ENCODE results near the gene PIP4K2C. TPM values are rescaled to one million over a fixed set of nuclear protein-coding genes. Genes with fewer than 3 reads are reported as not detected.

The PIP4K2C gene
- total RNA-seq, 4 donors from 2014 or later: 36.9 to 68.9 (median 51.5) TPM

DNA sequence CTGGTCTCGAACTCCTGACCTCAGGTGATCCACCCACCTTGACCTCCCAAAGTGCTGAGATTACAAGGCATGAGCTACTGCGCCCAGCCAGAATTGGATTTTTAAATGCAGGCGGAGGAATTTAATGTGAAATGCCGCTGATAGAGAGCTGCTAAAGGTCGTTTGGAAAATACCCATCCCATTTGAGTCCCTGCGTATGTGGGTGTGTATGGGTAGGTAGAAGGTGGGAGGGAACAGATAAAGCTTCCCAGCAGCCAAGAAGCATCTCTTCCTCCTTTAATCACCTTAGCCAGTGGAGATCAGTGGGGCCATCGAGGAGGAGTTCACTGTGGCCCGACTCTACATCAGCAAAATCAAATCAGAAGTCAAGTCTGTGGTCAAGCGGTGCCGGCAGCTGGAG is 16.2 kb upstream of the PIP4K2C start:
- Histone ChIP-seq H3K27me3 (peaks cover 2% of the 10 kb centered on the region), H3K36me3 (no peaks in the 10 kb centered on the region), H3K27ac (no peak overlapping the region), H3K9me3 (no peaks in the 10 kb centered on the region), H3K4me3 (no peak overlapping the region), H3K4me1 (no peaks in the 10 kb centered on the region)
- TF ChIP-seq, protein P1, sequence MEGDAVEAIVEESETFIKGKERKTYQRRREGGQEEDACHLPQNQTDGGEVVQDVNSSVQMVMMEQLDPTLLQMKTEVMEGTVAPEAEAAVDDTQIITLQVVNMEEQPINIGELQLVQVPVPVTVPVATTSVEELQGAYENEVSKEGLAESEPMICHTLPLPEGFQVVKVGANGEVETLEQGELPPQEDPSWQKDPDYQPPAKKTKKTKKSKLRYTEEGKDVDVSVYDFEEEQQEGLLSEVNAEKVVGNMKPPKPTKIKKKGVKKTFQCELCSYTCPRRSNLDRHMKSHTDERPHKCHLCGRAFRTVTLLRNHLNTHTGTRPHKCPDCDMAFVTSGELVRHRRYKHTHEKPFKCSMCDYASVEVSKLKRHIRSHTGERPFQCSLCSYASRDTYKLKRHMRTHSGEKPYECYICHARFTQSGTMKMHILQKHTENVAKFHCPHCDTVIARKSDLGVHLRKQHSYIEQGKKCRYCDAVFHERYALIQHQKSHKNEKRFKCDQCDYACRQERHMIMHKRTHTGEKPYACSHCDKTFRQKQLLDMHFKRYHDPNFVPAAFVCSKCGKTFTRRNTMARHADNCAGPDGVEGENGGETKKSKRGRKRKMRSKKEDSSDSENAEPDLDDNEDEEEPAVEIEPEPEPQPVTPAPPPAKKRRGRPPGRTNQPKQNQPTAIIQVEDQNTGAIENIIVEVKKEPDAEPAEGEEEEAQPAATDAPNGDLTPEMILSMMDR (IDR thresholded peaks at IDR 0.05): no peak
- TF ChIP-seq POLR2A (IDR thresholded peaks at IDR 0.05): no peak
- TF ChIP-seq EP300 (IDR thresholded peaks at IDR 0.05): no peak
- TF ChIP-seq POLR2AphosphoS5 (IDR thresholded peaks at IDR 0.05): no peak
- no peak for DNase-seq (ENCODE audit: low spot score in 2 of 2)
- WGBS: 93% methylated on average over 10 of the region's 10 CpGs

GRCh38 chr12:57575771-57576612 is 15.0 kb upstream of the PIP4K2C start:
- no peak for DNase-seq (ENCODE audit: low spot score in 2 of 2)
- Histone ChIP-seq H3K4me3 (no peak overlapping the region), H3K9me3 (no peaks in the 10 kb centered on the region), H3K27ac (no peak overlapping the region), H3K27me3 (no peaks in the 10 kb centered on the region), H3K36me3 (no peaks in the 10 kb centered on the region), H3K4me1 (no peaks in the 10 kb centered on the region)
- no peak for TF ChIP-seq POLR2A (IDR thresholded peaks at IDR 0.05)
- TF ChIP-seq EP300 (IDR thresholded peaks at IDR 0.05): no peak
- TF ChIP-seq POLR2AphosphoS5 (IDR thresholded peaks at IDR 0.05): no peak
- TF ChIP-seq, protein P1 (IDR thresholded peaks at IDR 0.05): no peak
- 89% methylated on average over 5 of the region's 12 CpGs for WGBS

- TF ChIP-seq POLR2AphosphoS5 (IDR thresholded peaks at IDR 0.05) (no peak), EP300 (IDR thresholded peaks at IDR 0.05) (no peak)
- TF ChIP-seq, protein P1 (IDR thresholded peaks at IDR 0.05): no peak
- no peaks in the 10 kb centered on the region for H3K4me1 ChIP-seq
- no peak overlapping the region for H3K27ac ChIP-seq
- no peaks in the 10 kb centered on the region for H3K36me3 ChIP-seq
- H3K27me3 ChIP-seq: peaks cover 4% of the 10 kb centered on the region
- H3K4me3 ChIP-seq: no peak overlapping the region
- no peak for DNase-seq (ENCODE audit: low spot score in 2 of 2)
- H3K9me3 ChIP-seq: no peaks in the 10 kb centered on the region
- WGBS: 63% methylated on average over 9 of the region's 9 CpGs
Observed at GRCh38 chr12:57576613-57577160, 14.3 kb upstream of the PIP4K2C start.

- DNase-seq (ENCODE audit: low spot score in 2 of 2): no peak
- H3K4me1 ChIP-seq: no peaks in the 10 kb centered on the region
- TF ChIP-seq POLR2A (IDR thresholded peaks at IDR 0.05): no peak
- H3K27me3 ChIP-seq: peaks cover 5% of the 10 kb centered on the region
- no peak overlapping the region for H3K4me3 ChIP-seq
- H3K9me3 ChIP-seq: no peaks in the 10 kb centered on the region
- WGBS: 91% methylated on average over 12 of the region's 12 CpGs
- no peak overlapping the region for H3K27ac ChIP-seq
- H3K36me3 ChIP-seq: no peaks in the 10 kb centered on the region
Observed at GRCh38 chr12:57577981-57578758, 12.8 kb upstream of the PIP4K2C start.

DNA sequence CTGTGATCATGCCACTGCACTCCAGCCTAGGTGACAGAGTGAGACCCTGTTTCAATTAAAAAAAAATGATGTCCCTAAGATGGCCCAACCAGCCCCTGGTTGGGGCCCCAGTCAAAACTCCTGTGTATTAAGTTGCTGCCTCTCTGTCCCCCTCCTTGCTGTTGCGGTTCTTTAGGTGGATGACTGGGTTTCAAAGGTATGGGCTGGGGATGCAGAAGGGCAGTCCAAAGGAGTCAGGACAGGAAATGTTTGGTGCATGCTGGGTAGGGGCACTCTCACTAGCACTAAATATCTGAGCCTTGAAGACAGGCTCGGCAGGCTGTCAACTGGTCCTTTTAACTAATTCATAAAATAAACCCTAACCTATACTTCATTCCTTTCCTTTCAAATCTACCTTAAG is 12.0 kb upstream of the PIP4K2C start:
- H3K27ac ChIP-seq: no peak overlapping the region

More for the DNA sequence above, 12.0 kb upstream of the PIP4K2C start:
- no peaks in the 10 kb centered on the region for H3K9me3 ChIP-seq
- no peaks in the 10 kb centered on the region for H3K4me1 ChIP-seq
- H3K36me3 ChIP-seq: no peaks in the 10 kb centered on the region
- no peak overlapping the region for H3K4me3 ChIP-seq
- WGBS: 92% methylated on average over 2 of the region's 2 CpGs
- no peak for TF ChIP-seq POLR2A (IDR thresholded peaks at IDR 0.05)
- no peak for TF ChIP-seq POLR2AphosphoS5 (IDR thresholded peaks at IDR 0.05)
- DNase-seq (ENCODE audit: low spot score in 2 of 2): no peak
- peaks cover 5% of the 10 kb centered on the region for H3K27me3 ChIP-seq
